Measurements from ENCODE around the gene SCFD2.
A peak's percentile ranks its signal among the peaks of the same experiment; 100 is the strongest.
"Not testable (repeated sequence)": the region's sequence is repeated elsewhere in the genome, so short reads cannot be mapped to it uniquely, and the experiment has no call there.

SCFD2 gene

DNA sequence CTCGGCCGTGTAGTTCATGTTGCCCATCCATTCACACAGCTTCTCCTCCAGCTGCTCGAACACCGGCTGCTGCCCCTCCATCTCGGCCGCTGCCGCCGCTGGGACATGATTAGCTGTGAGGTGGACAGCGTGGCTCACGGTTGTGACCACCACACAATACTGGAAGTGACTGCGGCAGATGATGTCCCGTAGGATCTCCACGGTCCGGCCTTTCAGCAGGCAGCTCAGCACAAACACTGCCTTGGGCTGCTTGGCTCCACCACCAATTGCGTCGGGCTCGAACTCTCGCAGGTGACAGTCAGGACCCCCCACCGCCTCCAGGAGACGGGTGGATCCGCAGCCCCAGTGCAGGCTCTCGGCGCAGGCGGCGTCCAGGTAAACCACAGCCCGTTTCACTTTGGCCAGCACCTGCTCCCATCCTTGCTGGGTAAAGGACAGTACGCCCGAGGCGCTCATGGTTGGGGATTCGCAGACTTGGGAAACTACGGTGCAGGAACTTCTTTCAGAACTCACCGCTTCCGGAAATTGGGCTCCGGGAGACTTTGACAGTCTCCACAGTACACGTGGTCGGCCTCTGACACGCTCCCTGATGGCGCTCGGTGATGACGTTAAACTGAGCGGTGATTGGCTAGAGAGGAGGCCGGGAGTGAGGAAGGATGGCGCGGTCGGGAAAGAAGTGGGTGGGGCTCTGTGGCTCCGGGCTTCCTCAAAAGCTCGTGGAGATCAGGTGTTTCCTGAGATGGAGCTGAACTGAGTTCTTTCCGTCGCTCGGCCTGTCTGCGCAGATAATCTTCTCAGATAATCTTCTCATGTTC is at the start of gene SCFD2:
Gene SCFD2, minus strand, starts transcription at position 576 of the 815 bp plus-strand sequence.
- peak; percentile 98 for DNase-seq

DNA sequence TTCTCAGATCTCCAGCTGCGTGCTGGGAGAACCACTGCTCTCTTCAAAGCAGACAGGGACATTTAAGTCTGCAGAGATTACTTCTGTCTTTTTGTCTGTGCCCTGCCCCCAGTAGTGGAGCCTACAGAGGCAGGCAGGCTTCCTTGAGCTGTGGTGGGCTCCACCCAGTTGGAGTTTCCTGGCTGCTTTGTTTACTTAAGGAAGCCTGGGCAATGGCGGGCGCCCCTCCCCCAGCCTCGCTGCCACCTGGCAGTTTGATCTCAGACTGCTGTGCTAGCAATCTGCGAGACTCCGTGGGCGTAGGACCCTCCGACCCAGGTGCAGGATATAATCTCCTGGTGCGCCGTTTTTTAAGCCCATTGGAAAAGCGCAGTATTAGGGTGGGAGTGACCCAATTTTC is 43.6 kb upstream of the SCFD2 start:
- not testable (repeated sequence) for DNase-seq

GRCh38 chr4:53380221-53380620 is 14.4 kb upstream of the SCFD2 start:
- DNase-seq: no peak

GRCh38 chr4:53378171-53378482 is 12.3 kb upstream of the SCFD2 start:
- DNase-seq: no peak

GRCh38 chr4:53377319-53378170 is 11.7 kb upstream of the SCFD2 start, which contains the start of gene FIP1L1:
Gene FIP1L1 (plus strand): TSS chr4:53377641. CDS start chr4:53377839, 198 bp downstream.
- peak; percentile 96 for DNase-seq

DNA sequence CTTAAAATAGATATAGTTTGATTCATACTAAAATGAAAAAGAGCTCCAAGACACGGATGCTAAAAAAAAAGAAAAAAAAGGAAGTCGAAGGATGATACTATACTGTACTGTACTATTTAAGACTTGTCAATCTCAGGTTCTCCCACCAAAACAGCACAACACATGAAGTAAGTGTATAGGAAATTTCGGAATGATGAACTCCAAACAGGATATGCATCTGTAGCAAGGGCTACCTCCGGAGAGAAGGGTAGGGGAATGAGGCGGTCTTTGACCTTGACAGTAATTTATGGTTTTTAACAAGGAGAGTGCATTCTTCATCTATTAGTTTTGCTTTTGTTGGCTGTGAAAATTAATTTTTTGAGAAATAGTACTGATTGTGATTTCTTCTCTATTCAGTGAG is 11.0 kb upstream of the SCFD2 start:
- no peak for DNase-seq

DNA sequence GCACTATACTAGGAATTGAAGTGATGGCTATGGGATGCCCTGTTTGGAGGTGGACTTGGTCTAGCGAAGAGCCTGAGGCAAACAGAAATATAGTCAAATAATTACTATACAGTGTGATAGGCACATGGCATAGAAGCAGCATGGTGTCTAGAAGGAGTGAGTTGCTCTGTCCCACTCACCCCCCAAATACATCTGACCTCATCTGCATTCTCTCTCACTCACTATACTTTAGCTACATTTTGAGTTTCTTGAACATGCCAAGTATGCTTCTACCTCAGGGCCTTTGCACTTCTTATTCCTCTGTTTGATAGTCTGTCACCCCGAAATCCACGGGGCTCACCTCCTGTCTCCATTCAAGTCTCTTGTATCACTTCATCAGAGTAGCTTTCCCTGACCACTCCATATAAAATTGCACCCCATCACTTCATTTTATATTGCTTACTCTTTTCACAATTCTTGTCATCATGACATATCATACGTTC is 9.0 kb upstream of the SCFD2 start:
- DNase-seq: no peak

DNA sequence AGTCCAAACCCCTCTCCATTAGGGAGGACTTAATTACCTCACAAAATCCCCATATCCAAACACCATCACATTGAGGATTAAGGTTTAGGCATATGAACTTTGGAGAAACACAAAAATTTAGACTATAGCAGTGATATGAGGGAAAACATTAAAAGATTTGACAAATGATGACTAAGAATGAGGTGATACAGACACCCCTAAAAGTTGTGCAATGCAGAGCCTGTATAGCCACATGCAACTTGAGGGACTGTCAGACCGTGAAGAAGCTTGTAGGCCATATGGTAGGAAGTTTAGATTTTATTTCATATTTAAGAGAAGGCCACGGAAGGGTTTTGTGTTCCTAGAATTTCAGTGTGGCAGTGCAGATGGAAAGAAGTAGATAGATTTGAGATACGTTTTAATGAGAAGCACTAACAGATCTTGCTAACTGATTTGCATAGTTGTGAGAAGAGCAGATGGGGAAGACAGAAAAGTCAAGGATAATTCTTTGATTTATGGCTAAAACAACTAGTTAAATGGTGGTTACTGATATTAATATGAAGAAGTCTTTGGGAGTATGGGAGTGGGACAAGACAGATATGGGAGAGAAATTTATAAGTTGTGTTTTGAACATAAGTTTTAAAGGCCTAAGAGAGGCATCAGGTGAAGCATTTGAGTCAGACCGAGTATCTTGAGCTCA is 6.1 kb upstream of the SCFD2 start:
- no peak for DNase-seq

DNA sequence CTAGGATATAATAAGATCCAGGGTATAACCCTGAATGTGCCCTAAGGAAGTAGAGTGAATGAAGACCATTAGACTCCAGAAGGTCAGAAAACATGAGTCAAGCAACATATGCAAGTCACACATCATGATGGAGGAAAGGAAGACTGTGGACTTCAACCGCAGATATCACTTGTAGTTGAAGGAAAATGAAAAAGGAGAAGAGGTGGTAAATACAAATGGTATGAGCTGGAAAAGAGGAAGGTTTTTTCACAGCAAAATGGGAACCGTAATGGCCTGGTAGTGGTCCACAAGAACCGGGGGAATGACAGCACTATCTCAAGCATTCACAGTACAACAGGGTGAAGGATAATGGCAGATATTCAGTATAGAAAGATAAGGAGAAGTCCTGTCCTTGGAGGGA is 5.2 kb upstream of the SCFD2 start:
- no peak for DNase-seq

DNA sequence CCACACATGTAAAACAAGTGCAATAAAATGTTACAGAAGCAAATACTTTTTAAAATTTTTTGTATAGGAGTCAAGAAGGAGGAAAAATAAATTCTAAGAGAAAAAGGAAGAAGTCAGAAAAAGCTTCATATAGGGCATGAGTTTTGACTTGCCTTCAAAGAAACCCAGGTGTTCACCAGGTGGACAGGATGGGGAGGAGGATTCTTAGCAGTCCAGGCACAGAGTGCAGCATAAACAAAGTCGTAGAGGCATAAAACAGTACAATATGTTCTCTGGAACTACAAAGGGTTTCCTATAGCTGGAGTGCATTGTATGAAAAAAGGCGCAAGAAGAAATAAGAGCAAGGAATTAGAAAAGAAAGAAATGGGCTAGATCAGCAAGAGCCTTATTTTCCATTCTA is 1.9 kb upstream of the SCFD2 start:
- no peak for DNase-seq

- no peak for DNase-seq
Measured at GRCh38 chr4:53366301-53366716, 448 bp upstream of the SCFD2 start.

DNA sequence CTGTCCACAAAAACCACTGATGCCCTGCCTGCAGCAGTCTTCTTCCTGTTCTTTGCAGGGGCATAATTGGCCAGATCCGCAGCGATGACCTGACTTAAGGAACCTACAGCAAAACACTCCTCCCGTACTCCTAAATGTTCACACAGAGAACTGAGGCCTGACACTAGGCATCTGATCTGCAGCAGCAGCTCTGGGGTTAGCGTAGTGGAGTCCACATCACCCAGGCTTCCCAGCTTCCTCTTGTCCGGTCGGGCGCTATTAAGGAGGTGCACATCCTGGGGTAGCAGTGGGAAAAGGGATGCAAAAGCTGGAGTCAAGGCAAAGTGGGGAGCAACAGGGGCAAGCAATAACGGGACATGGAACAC is 758 bp downstream of the SCFD2 start:
- no peak for DNase-seq

- DNase-seq: no peak
Measured at GRCh38 chr4:53364624-53365023, 1.2 kb downstream of the SCFD2 start.

- no peak for DNase-seq
Measured at GRCh38 chr4:53362093-53362492, 3.8 kb downstream of the SCFD2 start.

GRCh38 chr4:53361451-53361850 is 4.4 kb downstream of the SCFD2 start:
- no peak for DNase-seq

DNA sequence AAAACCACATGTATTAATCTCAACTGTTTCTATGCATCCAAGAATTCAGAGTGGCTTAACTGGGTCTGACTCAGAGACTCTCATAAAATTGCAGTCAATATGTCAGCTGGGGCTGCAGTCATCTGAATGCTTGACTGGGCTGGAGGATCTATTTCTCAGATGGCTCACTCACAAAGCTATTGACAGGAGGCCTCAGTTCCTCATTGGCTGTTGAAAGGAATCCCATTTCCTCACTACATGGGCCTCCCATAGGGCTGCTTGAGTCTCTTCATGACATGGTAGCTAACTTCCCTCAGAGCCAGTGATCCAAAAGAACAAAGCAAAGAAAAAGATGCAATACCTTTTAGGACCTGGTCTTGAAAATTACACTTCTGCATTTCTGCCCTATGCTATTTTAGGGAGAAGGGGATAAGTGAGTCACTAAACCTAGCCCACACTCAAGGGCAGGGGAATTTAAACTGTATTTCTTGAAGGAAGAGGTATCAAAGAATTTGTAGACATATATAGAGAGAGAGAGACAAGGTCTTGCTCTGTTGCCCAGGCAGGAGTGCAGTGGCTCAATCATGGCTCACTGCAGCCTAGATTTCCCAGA is 9.8 kb downstream of the SCFD2 start:
- DNase-seq: no peak

- DNase-seq: no peak
Measured at GRCh38 chr4:53354012-53354722, 11.7 kb downstream of the SCFD2 start.

DNA sequence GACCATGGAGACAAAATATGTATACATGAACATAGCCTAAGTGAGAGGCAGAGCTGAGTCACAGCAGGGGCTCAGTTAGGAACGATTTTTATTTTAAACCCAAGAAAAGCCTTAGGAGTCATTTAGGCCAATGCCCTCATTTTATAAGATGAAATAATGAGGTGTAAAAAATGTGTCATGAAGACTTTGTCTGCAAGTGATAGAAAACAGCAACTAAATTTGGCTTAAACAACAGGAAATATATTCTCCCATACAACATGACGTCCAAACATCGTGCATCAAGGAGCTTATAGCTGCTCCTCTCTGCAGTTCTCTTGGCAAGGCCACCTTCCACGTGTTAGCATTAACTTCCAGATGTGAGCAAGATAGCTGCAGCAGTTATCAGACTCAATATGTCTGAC is 16.8 kb downstream of the SCFD2 start:
- peak; percentile 32 for DNase-seq

GRCh38 chr4:53348046-53348445 is 17.8 kb downstream of the SCFD2 start:
- DNase-seq: no peak

DNA sequence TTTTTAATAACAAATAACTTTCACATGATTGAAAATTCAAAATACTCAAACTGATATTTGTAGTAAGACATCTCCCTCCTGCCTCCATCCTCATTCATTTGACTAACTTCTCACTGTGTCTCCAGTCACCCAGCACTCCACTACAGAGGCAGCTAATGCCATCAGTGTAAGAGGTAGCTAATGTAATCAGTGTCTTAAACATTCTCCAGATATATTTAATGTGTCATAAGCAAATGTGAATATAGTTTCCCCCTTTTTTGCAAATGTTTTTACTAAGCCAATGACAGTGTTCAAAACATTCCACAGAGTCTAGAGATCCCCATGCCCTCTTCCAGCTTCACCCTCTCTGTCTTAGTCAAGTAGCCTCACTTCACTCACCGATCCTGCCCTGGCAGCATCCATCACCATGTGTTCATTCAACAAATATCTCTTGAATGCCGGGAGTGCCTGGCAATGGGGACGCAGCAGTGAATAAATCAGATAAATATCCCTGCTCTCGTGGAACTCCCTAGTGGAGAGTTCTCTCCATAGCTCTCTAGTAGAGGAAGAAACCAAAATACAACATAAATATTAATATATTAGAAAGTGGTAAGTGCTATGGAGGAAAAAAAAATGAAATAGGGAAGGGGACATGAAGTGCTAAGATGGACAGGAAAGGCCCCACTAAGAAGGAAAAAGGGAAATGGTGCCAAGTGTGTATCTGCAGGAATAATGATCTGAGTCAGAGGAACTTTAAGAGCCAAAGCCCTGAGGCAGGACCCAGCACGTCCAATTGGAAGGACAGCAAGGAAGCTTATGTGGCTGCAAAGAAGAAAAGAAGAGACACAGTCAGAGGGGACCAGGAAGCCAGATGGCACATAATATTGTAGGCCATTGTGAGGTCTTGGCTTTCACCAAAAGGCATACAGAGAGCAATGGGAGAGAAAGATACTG is 18.7 kb downstream of the SCFD2 start:
- DNase-seq: no peak

GRCh38 chr4:53346392-53346791 is 19.5 kb downstream of the SCFD2 start:
- DNase-seq: not testable (repeated sequence)

Measured in femur (tissue), 1 donor.